ENCODE measurements around the gene SELENON. TPM values are rescaled to one million over a fixed set of nuclear protein-coding genes. Genes with fewer than 3 reads are reported as not detected.

SELENON gene
- total and polyA plus RNA-seq, 2 of the 8 experiments (the other 6 are each of a cell fraction or from before 2014, with no cell fraction given) = 43.0 to 77.6 TPM

- 0 out of 4 replicates have a peak, but pooled peaks of 1 of the 2 experiments have one; percentile 21 for TF ChIP-seq HDAC2 (IDR thresholded peaks at IDR 0.05; ENCODE audit: borderline replicate concordance in 1 of 2, low read depth in 2 of 2, low read length in 2 of 2)
- TF ChIP-seq BACH1 (IDR thresholded peaks at IDR 0.05; ENCODE audit: low read length) = peak; percentile 60
- peak; percentile 93 for TF ChIP-seq EGR1 (IDR thresholded peaks at IDR 0.05; ENCODE audit: borderline replicate concordance, low read depth, low read length)
- peak in 1 of 2 experiments; percentile 70; a peak in 2 of 4 replicates for TF ChIP-seq SIN3A (conservative IDR thresholded peaks at IDR 0.05 in 1 of 2, IDR thresholded peaks at IDR 0.05 in 1 of 2; ENCODE audit: low read depth in 1 of 2, low read length in 2 of 2)
- peak; percentile 94 for TF ChIP-seq MAX (IDR thresholded peaks at IDR 0.05)
- peak; percentile 91 for TF ChIP-seq KDM4A (IDR thresholded peaks at IDR 0.05; ENCODE audit: low read depth, low read length, severe bottlenecking)
- peak; percentile 85 for TF ChIP-seq POLR2AphosphoS5 (IDR thresholded peaks at IDR 0.05; ENCODE audit: low read depth, low read length)
- no peak for TF ChIP-seq BRCA1 (IDR thresholded peaks at IDR 0.05; ENCODE audit: low read depth, low read length)
- TF ChIP-seq TAF1 (IDR thresholded peaks at IDR 0.05; ENCODE audit: low read depth, low read length) = peak; percentile 71
- TF ChIP-seq ATF3 (IDR thresholded peaks at IDR 0.05; ENCODE audit: insufficient read depth, low read depth, low read length) = no peak
- TF ChIP-seq JUN (IDR thresholded peaks at IDR 0.05; ENCODE audit: low read depth, low read length) = no peak
- TF ChIP-seq CBX8 (IDR thresholded peaks at IDR 0.05; ENCODE audit: borderline replicate concordance, low read depth, low read length) = no peak
- TF ChIP-seq CREB1 (IDR thresholded peaks at IDR 0.05) = 0 out of 2 replicates have a peak, but pooled peaks have one; percentile 48
- 0 out of 2 replicates have a peak, but pooled peaks have one; percentile 68 for TF ChIP-seq SP4 (IDR thresholded peaks at IDR 0.05; ENCODE audit: low read length)
- TF ChIP-seq PHF8 (conservative IDR thresholded peaks at IDR 0.05; ENCODE audit: low read depth, low read length) = peak; percentile 93
- TF ChIP-seq, protein P1, sequence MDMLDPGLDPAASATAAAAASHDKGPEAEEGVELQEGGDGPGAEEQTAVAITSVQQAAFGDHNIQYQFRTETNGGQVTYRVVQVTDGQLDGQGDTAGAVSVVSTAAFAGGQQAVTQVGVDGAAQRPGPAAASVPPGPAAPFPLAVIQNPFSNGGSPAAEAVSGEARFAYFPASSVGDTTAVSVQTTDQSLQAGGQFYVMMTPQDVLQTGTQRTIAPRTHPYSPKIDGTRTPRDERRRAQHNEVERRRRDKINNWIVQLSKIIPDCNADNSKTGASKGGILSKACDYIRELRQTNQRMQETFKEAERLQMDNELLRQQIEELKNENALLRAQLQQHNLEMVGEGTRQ (IDR thresholded peaks at IDR 0.05; ENCODE audit: low read length) = no peak
Observed at GRCh38 chr1:25858906-25859789, 59.2 kb downstream of the SELENON start, which contains the start of gene AUNIP (continued).

All from H1 (cell line).